Measurements from ENCODE around the gene LILRB3. TPM values are rescaled to one million over a fixed set of nuclear protein-coding genes. Genes with fewer than 3 reads are reported as not detected.

LILRB3 gene
- polyA plus RNA-seq, 1 donor (not counting 4 experiments of a cell fraction or from before 2014, with no cell fraction given), result not detected

GRCh38 chr19:54180691-54181091 is 42.1 kb downstream of the LILRB3 start:
- Histone ChIP-seq H3K27ac (ENCODE audit: control insufficient read depth, insufficient read depth, low read length) (no peak overlapping the region), H3K4me3 (ENCODE audit: control insufficient read depth in 2 of 3, extremely low read depth in 1 of 3, insufficient read depth in 2 of 3, low read depth in 1 of 3, low read length in 3 of 3) (no peak overlapping the region), H3K9ac (ENCODE audit: control insufficient read depth, extremely low read depth, insufficient read depth, low read length) (no peak overlapping the region), H3K4me1 (ENCODE audit: control insufficient read depth, extremely low read depth, insufficient read depth, low read length) (no peaks in the 10 kb centered on the region), H3K79me2 (ENCODE audit: control insufficient read depth, insufficient read depth, low read length) (peaks cover 2% of the 10 kb centered on the region), H3K9me3 (ENCODE audit: control insufficient read depth, low read depth, low read length) (no peaks in the 10 kb centered on the region), H2AFZ (ENCODE audit: control insufficient read depth, low read length) (no peak overlapping the region), H3K4me2 (ENCODE audit: control insufficient read depth, extremely low read depth, insufficient read depth, low read depth, low read length) (no peak overlapping the region), H3K27me3 (ENCODE audit: control insufficient read depth, extremely low read depth, insufficient read depth, low read length) (no peaks in the 10 kb centered on the region), H4K20me1 (ENCODE audit: control insufficient read depth, extremely low read depth, insufficient read depth, low read length) (peaks cover 5% of the 10 kb centered on the region), H3K9me1 (ENCODE audit: control insufficient read depth, extremely low read depth, insufficient read depth, low read length) (no peaks in the 10 kb centered on the region), H3K36me3 (ENCODE audit: control insufficient read depth in 2 of 2, extremely low read depth in 1 of 2, insufficient read depth in 2 of 2, low read length in 2 of 2) (peaks cover 23% of the 10 kb centered on the region in 2 experiments)
- dilution Hi-C loops (cut with MboI; ENCODE audit: extremely low pct_ligation_motif_present, low sequenced_read_pairs), result no loop called here
- TF ChIP-seq, protein P1, sequence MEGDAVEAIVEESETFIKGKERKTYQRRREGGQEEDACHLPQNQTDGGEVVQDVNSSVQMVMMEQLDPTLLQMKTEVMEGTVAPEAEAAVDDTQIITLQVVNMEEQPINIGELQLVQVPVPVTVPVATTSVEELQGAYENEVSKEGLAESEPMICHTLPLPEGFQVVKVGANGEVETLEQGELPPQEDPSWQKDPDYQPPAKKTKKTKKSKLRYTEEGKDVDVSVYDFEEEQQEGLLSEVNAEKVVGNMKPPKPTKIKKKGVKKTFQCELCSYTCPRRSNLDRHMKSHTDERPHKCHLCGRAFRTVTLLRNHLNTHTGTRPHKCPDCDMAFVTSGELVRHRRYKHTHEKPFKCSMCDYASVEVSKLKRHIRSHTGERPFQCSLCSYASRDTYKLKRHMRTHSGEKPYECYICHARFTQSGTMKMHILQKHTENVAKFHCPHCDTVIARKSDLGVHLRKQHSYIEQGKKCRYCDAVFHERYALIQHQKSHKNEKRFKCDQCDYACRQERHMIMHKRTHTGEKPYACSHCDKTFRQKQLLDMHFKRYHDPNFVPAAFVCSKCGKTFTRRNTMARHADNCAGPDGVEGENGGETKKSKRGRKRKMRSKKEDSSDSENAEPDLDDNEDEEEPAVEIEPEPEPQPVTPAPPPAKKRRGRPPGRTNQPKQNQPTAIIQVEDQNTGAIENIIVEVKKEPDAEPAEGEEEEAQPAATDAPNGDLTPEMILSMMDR (optimal IDR thresholded peaks at IDR 0.05 in 1 of 3, IDR thresholded peaks at IDR 0.05 in 1 of 3, conservative IDR thresholded peaks at IDR 0.05 in 1 of 3; ENCODE audit: extremely low read depth in 1 of 3, insufficient read depth in 2 of 3, low read length in 3 of 3), result no peak
- TF ChIP-seq EZH2 (IDR thresholded peaks at IDR 0.05; ENCODE audit: low read length), result no peak
- FAIRE-seq (no peak), DNase-seq (ENCODE audit: low read depth, low spot score) (no peak)

DNA sequence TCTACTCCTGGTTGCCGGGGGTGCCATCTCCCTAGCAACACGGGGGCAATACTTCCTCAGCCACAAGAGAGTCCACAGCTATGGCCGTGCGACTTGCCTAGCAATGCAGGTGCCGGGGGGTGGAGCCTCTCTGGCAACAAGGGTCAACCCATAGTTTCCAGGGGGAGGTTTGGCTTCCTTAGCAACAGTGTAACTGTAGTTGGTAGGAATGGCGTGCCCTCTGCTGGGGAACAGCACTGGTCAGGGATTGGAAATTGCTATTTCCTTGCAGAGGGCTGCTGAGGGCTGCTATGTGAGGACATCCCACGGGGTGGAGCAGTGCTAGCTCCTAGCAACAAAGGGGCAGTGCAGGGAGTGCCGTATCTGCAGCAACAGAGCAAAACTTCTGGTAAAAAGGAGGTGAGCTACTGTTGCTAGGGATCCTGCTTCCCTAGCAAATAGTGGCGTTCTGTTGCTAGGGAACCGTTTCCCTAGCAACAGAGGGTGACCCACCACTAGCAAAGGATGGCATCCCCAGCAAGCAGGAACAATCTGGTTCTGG is 42.8 kb downstream of the LILRB3 start:
- TF ChIP-seq, protein P1 (optimal IDR thresholded peaks at IDR 0.05 in 1 of 3, IDR thresholded peaks at IDR 0.05 in 1 of 3, conservative IDR thresholded peaks at IDR 0.05 in 1 of 3; ENCODE audit: extremely low read depth in 1 of 3, insufficient read depth in 2 of 3, low read length in 3 of 3), result peak in 2 of 3 experiments; percentile 10 to 20
- TF ChIP-seq EZH2 (IDR thresholded peaks at IDR 0.05; ENCODE audit: low read length), result no peak
- Histone ChIP-seq H3K9me1 (ENCODE audit: control insufficient read depth, extremely low read depth, insufficient read depth, low read length) (no peaks in the 10 kb centered on the region), H3K27me3 (ENCODE audit: control insufficient read depth, extremely low read depth, insufficient read depth, low read length) (no peaks in the 10 kb centered on the region), H3K4me1 (ENCODE audit: control insufficient read depth, extremely low read depth, insufficient read depth, low read length) (no peaks in the 10 kb centered on the region), H3K9ac (ENCODE audit: control insufficient read depth, extremely low read depth, insufficient read depth, low read length) (no peak overlapping the region), H3K4me2 (ENCODE audit: control insufficient read depth, extremely low read depth, insufficient read depth, low read depth, low read length) (no peak overlapping the region), H3K27ac (ENCODE audit: control insufficient read depth, insufficient read depth, low read length) (no peak overlapping the region), H3K4me3 (ENCODE audit: control insufficient read depth in 2 of 3, extremely low read depth in 1 of 3, insufficient read depth in 2 of 3, low read depth in 1 of 3, low read length in 3 of 3) (no peak overlapping the region), H4K20me1 (ENCODE audit: control insufficient read depth, extremely low read depth, insufficient read depth, low read length) (peaks cover 5% of the 10 kb centered on the region), H3K36me3 (ENCODE audit: control insufficient read depth in 2 of 2, extremely low read depth in 1 of 2, insufficient read depth in 2 of 2, low read length in 2 of 2) (peaks cover 22 to 23% of the 10 kb centered on the region in 2 experiments), H3K9me3 (ENCODE audit: control insufficient read depth, low read depth, low read length) (no peaks in the 10 kb centered on the region), H3K79me2 (ENCODE audit: control insufficient read depth, insufficient read depth, low read length) (peaks cover 2% of the 10 kb centered on the region), H2AFZ (ENCODE audit: control insufficient read depth, low read length) (no peak overlapping the region)
- no peak for DNase-seq (ENCODE audit: low read depth, low spot score)
- dilution Hi-C loops (cut with MboI; ENCODE audit: extremely low pct_ligation_motif_present, low sequenced_read_pairs), result no loop called here
- FAIRE-seq, result no peak
